LNCaP clone FGC (cell line): ENCODE measurements around the gene SPACDR.

Source experiments
- DNase-seq: peaks from one replicate; pipeline ENCODE4 v3.0.0-alpha.2; 2011; ENCODE audit warnings: low read depth
- H3K4me3 ChIP-seq: 2 replicates; pipeline ENCODE4 v1.5.1; 2011; ENCODE audit warnings: mild to moderate bottlenecking, low read depth, low read length, control low read depth
- TF ChIP-seq, protein P1 (sequence below): IDR thresholded peaks from 2 replicates; pipeline ENCODE4 v1.5.1; 2012; ENCODE audit warnings: mild to moderate bottlenecking; ENCODE audit not compliant: control insufficient read depth, insufficient read depth; ENCODE audit errors: extremely low read depth

Gene SPACDR

DNA sequence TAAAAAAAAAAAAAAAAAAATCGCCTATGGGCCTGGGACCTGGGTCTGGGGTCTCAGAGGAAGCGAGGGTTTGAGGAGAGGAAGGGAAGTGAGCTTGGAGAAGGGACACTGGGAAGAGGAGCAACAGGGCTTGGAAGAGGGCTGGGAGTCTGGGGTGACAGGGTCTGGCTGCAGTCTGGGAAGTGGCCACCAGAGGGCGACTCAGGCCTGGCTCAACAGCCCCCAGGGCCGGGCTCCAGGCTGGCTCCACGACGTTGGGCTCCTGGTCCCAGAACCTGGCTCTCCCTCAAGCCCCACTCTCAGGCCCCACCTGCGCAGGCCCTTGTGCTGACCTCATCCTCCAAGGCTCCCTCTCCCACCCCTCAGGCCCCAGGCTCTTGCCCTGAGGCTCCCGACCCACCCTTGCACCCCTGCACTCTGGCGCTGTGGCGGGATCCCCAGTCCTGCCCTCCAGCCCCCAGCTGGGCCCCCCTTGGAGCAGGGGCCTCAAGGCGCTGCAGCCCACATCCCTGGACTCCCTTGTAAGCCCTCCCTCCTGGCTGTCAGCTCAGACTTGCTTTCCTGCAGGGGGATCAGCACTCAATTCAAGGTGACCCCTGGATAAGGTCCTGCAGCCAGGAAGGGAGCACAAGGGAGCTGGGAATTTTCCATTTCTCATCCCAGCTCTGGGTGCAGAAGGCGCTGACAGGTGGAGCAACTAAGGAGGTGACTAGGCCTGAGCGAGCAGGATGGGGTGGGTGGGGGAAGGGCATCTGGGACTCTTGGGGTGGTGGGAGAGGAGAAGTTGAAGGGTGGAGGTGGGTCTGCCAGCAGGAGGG, 5.4 kb upstream of the SPACDR start:
- H3K4me3 ChIP-seq, result no peak overlapping the region
- TF ChIP-seq, protein P1, sequence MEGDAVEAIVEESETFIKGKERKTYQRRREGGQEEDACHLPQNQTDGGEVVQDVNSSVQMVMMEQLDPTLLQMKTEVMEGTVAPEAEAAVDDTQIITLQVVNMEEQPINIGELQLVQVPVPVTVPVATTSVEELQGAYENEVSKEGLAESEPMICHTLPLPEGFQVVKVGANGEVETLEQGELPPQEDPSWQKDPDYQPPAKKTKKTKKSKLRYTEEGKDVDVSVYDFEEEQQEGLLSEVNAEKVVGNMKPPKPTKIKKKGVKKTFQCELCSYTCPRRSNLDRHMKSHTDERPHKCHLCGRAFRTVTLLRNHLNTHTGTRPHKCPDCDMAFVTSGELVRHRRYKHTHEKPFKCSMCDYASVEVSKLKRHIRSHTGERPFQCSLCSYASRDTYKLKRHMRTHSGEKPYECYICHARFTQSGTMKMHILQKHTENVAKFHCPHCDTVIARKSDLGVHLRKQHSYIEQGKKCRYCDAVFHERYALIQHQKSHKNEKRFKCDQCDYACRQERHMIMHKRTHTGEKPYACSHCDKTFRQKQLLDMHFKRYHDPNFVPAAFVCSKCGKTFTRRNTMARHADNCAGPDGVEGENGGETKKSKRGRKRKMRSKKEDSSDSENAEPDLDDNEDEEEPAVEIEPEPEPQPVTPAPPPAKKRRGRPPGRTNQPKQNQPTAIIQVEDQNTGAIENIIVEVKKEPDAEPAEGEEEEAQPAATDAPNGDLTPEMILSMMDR, result peak; percentile 92
- peak; percentile 22 for DNase-seq

DNA sequence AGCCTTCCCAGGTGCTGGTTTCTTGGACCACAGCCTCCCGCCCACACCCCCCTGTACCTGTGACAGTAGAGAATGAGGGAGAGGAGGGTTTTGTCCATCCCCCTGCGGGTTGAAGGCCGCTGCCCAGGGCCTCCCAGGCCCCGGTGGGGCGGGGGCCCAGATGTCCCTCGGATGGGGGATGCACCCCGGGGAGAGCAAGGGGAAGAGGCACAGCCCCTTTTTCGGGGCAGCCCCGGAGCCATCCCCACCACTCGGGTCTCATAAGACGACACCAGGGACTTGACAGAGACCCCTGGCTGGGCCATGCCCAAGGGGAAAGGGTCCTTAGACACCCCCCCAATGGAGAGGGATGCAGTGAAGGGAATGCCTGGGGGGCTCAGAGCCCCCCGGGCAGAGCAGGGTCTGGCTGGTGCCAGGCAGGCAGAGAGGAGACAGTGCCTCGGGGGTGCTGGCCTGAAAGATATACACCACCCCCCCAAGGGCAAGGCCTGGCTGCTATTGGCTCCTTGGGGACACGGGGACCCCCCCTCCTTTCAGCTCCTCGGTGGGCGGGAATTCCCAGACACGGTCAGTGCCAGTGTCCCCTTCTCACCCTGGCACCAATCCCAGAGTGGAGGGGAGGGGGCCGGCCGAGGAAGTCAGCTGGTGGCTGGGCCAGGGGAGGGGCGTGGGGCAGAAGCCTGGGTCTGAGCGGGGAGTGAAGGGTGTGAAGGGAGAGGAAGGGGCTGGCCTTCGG, 3.7 kb upstream of the SPACDR start:
- no peak overlapping the region for H3K4me3 ChIP-seq
- DNase-seq, result no peak
- TF ChIP-seq, protein P1, result no peak

DNA sequence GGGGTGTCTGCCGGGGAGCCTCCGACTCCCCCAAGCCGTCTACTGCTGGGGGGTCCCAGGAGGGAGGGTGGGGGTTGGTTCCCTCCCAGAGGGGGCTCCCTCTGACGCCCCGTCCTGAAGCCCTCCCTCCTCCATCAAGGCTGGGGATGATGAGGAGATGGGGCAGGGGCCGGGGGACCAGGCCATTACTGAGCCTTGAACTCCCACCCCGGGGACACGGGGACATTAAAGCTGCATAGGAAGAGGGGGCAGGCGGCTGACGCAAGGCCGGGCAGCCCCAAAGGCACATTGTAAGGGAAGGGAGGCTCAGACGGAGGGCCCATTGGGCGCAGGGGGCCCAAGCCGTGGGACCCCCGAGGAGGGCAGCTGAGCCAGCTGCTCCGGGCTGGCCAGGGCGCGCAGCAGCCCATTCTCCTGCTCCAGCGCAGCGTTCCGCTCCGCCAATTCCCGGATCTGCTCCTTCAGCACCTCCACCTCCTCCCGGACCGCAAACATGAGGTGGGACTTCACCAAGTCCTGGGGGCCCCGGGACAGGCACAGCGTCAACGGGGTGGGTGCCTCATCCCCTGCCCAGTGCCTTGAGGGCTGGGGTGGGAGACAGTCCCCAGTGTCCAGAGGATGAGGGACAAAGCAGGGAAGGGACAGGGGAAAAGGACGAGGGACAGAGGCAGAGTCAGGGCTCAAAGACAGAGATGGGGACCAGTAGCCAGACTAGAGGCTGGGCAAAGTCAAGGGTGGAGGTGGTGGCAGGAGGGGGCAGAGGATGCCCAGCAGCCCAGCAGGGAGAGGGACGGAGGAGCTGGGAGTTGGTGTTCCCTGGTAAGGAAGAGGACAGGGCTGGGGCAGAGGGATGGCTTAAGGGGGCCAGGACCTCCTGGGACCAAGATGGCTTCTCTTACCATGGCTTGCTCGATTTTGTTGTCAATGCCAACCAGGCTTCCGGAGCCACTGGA, 2.9 kb upstream of the SPACDR start:
- no peak overlapping the region for H3K4me3 ChIP-seq
- TF ChIP-seq, protein P1, result no peak
- no peak for DNase-seq

DNA sequence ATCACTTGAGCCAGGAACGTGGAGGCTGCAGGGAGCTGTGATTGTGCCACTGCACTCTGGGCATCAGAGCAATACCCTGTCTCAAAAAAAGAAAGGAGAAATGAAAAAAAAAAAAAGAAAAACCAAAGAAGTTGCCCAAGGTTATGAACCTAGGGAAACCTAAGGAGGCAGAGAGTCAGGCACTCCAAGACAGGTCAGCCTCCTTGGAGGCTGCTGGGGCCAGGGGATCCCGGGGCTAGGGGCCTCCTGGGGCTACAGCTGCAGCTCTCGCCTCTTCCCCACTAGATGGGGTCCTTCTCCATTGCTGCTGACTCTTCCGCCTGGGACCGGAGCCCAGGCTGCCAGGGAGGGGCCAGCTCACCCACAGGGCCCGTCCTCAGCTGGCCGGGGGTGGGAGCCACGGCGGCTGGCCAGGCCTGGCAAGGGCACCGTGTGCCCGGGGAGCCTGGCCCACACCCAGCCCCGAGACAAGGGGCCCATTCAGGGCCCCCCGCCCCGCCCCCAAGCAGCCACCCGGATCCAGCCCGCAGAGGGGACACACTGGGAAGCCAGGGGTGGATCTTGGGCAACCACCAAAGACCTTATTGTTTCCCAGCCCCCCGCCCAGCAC, 1.7 kb upstream of the SPACDR start:
- H3K4me3 ChIP-seq, result no peak overlapping the region
- DNase-seq, result no peak
- TF ChIP-seq, protein P1, result peak; percentile 52

DNA sequence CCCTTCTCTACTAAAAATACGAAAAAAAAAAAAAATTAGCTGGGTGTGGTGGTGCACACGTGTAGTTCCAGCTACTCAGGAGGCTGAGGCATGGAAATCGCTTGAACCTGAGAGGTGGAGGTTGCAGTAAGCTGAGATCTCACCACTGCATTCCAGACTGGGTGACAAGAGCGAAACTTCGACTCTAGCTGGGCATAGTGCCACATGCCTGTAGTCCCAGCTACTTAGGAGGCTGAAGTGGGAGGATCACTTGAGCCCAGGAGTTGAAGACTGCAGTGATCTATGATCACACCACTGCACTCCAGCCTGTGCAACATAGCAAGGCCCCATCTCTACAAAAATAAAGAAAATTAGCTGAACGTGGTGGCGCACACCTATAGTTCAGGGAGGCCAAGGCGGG, 1.2 kb upstream of the SPACDR start:
- no peak overlapping the region for H3K4me3 ChIP-seq
- TF ChIP-seq, protein P1, result no peak
- no peak for DNase-seq

DNA sequence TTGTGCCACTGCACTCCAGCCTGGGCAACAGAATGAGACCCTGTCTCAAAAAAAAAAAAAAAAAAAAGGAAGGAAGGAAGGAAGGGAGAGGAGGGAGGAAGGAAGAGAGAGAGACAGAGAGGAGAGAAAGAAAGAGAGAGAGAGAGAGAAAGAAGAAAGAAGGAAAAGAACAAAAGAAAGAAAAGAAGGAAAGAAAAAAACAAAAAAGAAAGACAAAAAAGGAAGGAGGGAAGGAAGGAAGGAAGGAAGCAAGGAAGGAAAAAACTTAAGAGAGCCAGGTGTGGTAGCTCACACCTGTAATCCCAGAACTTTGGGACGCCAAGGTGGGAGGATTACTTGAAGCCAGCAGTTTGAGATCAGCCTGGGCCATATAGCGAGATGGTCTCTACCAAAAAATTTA, 731 bp upstream of the SPACDR start:
- no peak overlapping the region for H3K4me3 ChIP-seq
- DNase-seq, result no peak
- TF ChIP-seq, protein P1, result no peak
